ENCODE data around the gene PRAF2. TPM values are rescaled to one million over a fixed set of nuclear protein-coding genes. Genes with fewer than 3 reads are reported as not detected.

The PRAF2 gene
- polyA plus RNA-seq, 2 of the 4 experiments (the other 2 are of a cell fraction): 13.6 to 35.4 TPM

- ATAC-seq: no peak
- no peak for DNase-seq (ENCODE audit: low read depth in 1 of 2, low spot score in 1 of 2)
- ChIA-PET POLR2A (no interaction called here), CTCF (no interaction called here)
- Histone ChIP-seq H3K4me1 (no peaks in the 10 kb centered on the region), H3K4me2 (no peak overlapping the region), H3K27ac (no peak overlapping the region), H3K9me3 (no peaks in the 10 kb centered on the region), H3K4me3 (no peak overlapping the region)
- no peak for FAIRE-seq
- no peak for TF ChIP-seq POLR2A (IDR thresholded peaks at IDR 0.05; ENCODE audit: low read length)
- TF ChIP-seq HES2 (IDR thresholded peaks at IDR 0.05): no peak
- no peak for TF ChIP-seq BHLHE40 (IDR thresholded peaks at IDR 0.05; ENCODE audit: low read depth, low read length)
- TF ChIP-seq RCOR1 (IDR thresholded peaks at IDR 0.05; ENCODE audit: low read depth, low read length): no peak
- TF ChIP-seq KDM1A (IDR thresholded peaks at IDR 0.05; ENCODE audit: low read depth): no peak
- TF ChIP-seq RARB (CRISPR knock-in tag; IDR thresholded peaks at IDR 0.05): no peak
- no peak for TF ChIP-seq KDM5A (IDR thresholded peaks at IDR 0.05)
- no peak for TF ChIP-seq PBX3 (IDR thresholded peaks at IDR 0.05)
- TF ChIP-seq NR3C1 (IDR thresholded peaks at IDR 0.05): no peak
- TF ChIP-seq CEBPB (IDR thresholded peaks at IDR 0.05): no peak
- no peak for TF ChIP-seq E2F6 (IDR thresholded peaks at IDR 0.05; ENCODE audit: borderline replicate concordance, low read depth)
- TF ChIP-seq EP300 (IDR thresholded peaks at IDR 0.05): no peak
- no peak for TF ChIP-seq CBX2 (IDR thresholded peaks at IDR 0.05; ENCODE audit: borderline replicate concordance, low read depth)
- no peak for TF ChIP-seq MAFK (IDR thresholded peaks at IDR 0.05; ENCODE audit: partially characterized antibody)
- TF ChIP-seq ZFP36 (IDR thresholded peaks at IDR 0.05; ENCODE audit: borderline replicate concordance, partially characterized antibody): no peak
- TF ChIP-seq HDAC2 (IDR thresholded peaks at IDR 0.05): no peak
- WGBS (ENCODE audit: missing lambda C conversion rate): 93% methylated on average over 8 of the region's 8 CpGs
Observed at GRCh38 chrX:49116076-49116475, 42.3 kb upstream of the PRAF2 start.

- Histone ChIP-seq H3K4me1 (no peaks in the 10 kb centered on the region), H3K27ac (no peak overlapping the region), H3K9me3 (no peaks in the 10 kb centered on the region), H3K4me2 (no peak overlapping the region), H3K4me3 (no peak overlapping the region)
- ATAC-seq (no peak), FAIRE-seq (no peak), DNase-seq (ENCODE audit: low read depth in 1 of 2, low spot score in 1 of 2) (no peak)
- ChIA-PET CTCF (interaction anchor here (1.2 to 1.4 kb wide), 2 partner anchors 8 to 51 kb away, joined by 4 to 8 read pairs; partner anchors contain the start of gene MAGIX), POLR2A (interaction anchor here (0.6 kb wide), 1 partner anchor 57 kb away, joined by 3 read pairs; no protein-coding TSS in a partner anchor)
- TF ChIP-seq CHD2 (IDR thresholded peaks at IDR 0.05; ENCODE audit: low read length, partially characterized antibody) (no peak), RAD21 (conservative IDR thresholded peaks at IDR 0.05 in 1 of 2, IDR thresholded peaks at IDR 0.05 in 1 of 2) (no peak), NPAS2 (CRISPR knock-in tag; IDR thresholded peaks at IDR 0.05; ENCODE audit: borderline replicate concordance) (no peak), JUN (IDR thresholded peaks at IDR 0.05) (no peak), USF2 (IDR thresholded peaks at IDR 0.05) (no peak), MAX (IDR thresholded peaks at IDR 0.05) (no peak), PHF8 (IDR thresholded peaks at IDR 0.05; ENCODE audit: borderline replicate concordance, low read depth) (no peak), PBX3 (IDR thresholded peaks at IDR 0.05) (no peak), HOXB13 (CRISPR knock-in tag; IDR thresholded peaks at IDR 0.05; ENCODE audit: low read depth) (no peak), POLR2A (IDR thresholded peaks at IDR 0.05; ENCODE audit: low read length) (no peak), RCOR1 (IDR thresholded peaks at IDR 0.05; ENCODE audit: low read depth, low read length) (no peak), NR3C1 (IDR thresholded peaks at IDR 0.05) (no peak), CEBPB (IDR thresholded peaks at IDR 0.05) (no peak), BHLHE40 (IDR thresholded peaks at IDR 0.05; ENCODE audit: low read depth, low read length) (no peak), ELK1 (IDR thresholded peaks at IDR 0.05; ENCODE audit: low read depth, low read length) (no peak), SREBF2 (IDR thresholded peaks at IDR 0.05) (no peak), EHF (CRISPR knock-in tag; IDR thresholded peaks at IDR 0.05) (no peak), GATA3 (IDR thresholded peaks at IDR 0.05; ENCODE audit: borderline replicate concordance) (no peak)
- 92% methylated on average over 3 of the region's 3 CpGs for WGBS (ENCODE audit: missing lambda C conversion rate)
Observed at GRCh38 chrX:49111791-49112190, 38.0 kb upstream of the PRAF2 start.

Data from A549 (cell line).